ENCODE results near the gene NPEPPS.
"Not testable (repeated sequence)": the region's sequence is repeated elsewhere in the genome, so short reads cannot be mapped to it uniquely, and the experiment has no call there.

DNA sequence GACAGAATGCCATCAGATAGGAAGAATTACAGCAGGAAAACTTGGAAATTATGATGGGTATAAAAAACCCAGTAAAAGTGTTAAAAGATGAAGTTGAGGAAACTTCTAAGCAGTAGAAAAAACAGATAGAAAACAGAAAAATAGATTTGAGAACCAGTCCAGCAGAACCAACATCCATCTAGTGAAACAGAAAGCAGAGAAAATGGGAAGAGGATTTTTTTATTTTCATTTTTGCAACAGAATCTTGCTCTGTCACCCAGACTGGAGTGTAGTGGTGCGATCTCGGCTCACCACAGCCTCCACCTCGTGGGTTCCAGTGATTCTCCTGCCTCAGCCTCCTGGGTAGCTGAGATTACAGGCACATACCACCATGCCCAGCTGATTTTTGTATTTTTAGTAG is 41.7 kb downstream of the NPEPPS start:
- TF ChIP-seq EZH2phosphoT487 (conservative IDR thresholded peaks at IDR 0.05; ENCODE audit: low read length); CTCF (IDR thresholded peaks at IDR 0.05; ENCODE audit: insufficient read depth, low read length, poor library complexity, severe bottlenecking): not testable (repeated sequence)

Data from SU-DHL-6 (cell line).